HuH-7 (cell line): ENCODE data around the gene TRIM62.

Experiments used
- DNase-seq: peaks from one replicate; pipeline ENCODE4 v3.0.0; 2011; ENCODE audit warnings: low spot score

Gene TRIM62

GRCh38 chr1:33180226-33180910 is 1.5 kb downstream of the TRIM62 start:
- DNase-seq, result no peak

GRCh38 chr1:33178836-33179439 is 2.9 kb downstream of the TRIM62 start:
- DNase-seq, result no peak

GRCh38 chr1:33177996-33178540 is 3.8 kb downstream of the TRIM62 start:
- DNase-seq, result no peak

- no peak for DNase-seq
Measured at GRCh38 chr1:33176887-33177286, 5.0 kb downstream of the TRIM62 start.

GRCh38 chr1:33176362-33176850 is 5.4 kb downstream of the TRIM62 start:
- no peak for DNase-seq

GRCh38 chr1:33175865-33176264 is 6.0 kb downstream of the TRIM62 start:
- no peak for DNase-seq

- no peak for DNase-seq
Measured at GRCh38 chr1:33173091-33173490, 8.8 kb downstream of the TRIM62 start.

- DNase-seq, result no peak
Measured at GRCh38 chr1:33171977-33172813, 9.6 kb downstream of the TRIM62 start.

- no peak for DNase-seq
Measured at GRCh38 chr1:33170351-33171274, 11.2 kb downstream of the TRIM62 start.

GRCh38 chr1:33169290-33170055 is 12.4 kb downstream of the TRIM62 start:
- DNase-seq, result no peak

GRCh38 chr1:33168556-33169289 is 13.1 kb downstream of the TRIM62 start:
- no peak for DNase-seq

GRCh38 chr1:33167650-33168447 is 14.0 kb downstream of the TRIM62 start:
- no peak for DNase-seq

GRCh38 chr1:33165809-33166208 is 16.0 kb downstream of the TRIM62 start:
- DNase-seq, result no peak

GRCh38 chr1:33165209-33165608 is 16.6 kb downstream of the TRIM62 start:
- DNase-seq, result no peak

- DNase-seq, result no peak
Measured at GRCh38 chr1:33163621-33164519, 18.0 kb downstream of the TRIM62 start.

GRCh38 chr1:33162141-33162540 is 19.7 kb downstream of the TRIM62 start:
- DNase-seq, result no peak

GRCh38 chr1:33161061-33161681 is 20.7 kb downstream of the TRIM62 start:
- DNase-seq, result no peak

GRCh38 chr1:33159577-33159976 is 22.3 kb downstream of the TRIM62 start:
- DNase-seq, result no peak
